Chondrocyte (in vitro differentiated cells): Measurements from ENCODE around the gene INSM2. TPM values are rescaled to one million over a fixed set of nuclear protein-coding genes. Genes with fewer than 3 reads are reported as not detected.

Source experiments
- DNase-seq: peaks from one replicate; pipeline ENCODE4 v3.0.0; 2021; ENCODE audit warnings: mixed read lengths, low spot score
- H3K27ac Mint-ChIP-seq: one replicate; pipeline ENCODE4 v1.8.0; 2021; ENCODE audit warnings: mild to moderate bottlenecking, moderate library complexity, mixed read lengths; ENCODE audit not compliant: unreplicated experiment
- H3K27me3 Mint-ChIP-seq: 2 replicates; pipeline ENCODE4 v1.8.0; 2021; ENCODE audit warnings: low read depth, mixed read lengths
- H3K36me3 Mint-ChIP-seq: 2 replicates; pipeline ENCODE4 v1.8.0; 2021; ENCODE audit warnings: low read depth, mixed read lengths
- H3K4me1 Mint-ChIP-seq: 2 replicates; pipeline ENCODE4 v1.8.0; 2021; ENCODE audit warnings: low read depth, mild to moderate bottlenecking, mixed read lengths
- H3K4me3 Mint-ChIP-seq: one replicate; pipeline ENCODE4 v1.8.0; 2021; ENCODE audit warnings: mild to moderate bottlenecking, moderate library complexity, mixed read lengths; ENCODE audit not compliant: unreplicated experiment
- H3K9me3 Mint-ChIP-seq: 2 replicates; pipeline ENCODE4 v1.8.0; 2021; ENCODE audit warnings: low read depth, mixed read lengths
- total RNA-seq: library from RNA; stranded (reverse); gene quantifications from 3 replicates; pipeline ENCODE4 v1.2.1, GENCODE V29; 2021
- TF ChIP-seq, protein P1 (sequence below): fragments of 200-600 bp; sonication (generic); IDR thresholded peaks from 2 replicates; pipeline ENCODE4 v1.5.0; 2021; ENCODE audit warnings: antibody characterized with exemption, mild to moderate bottlenecking, moderate library complexity

The INSM2 gene
- total RNA-seq, 1 donor from 2014 or later: not detected

DNA sequence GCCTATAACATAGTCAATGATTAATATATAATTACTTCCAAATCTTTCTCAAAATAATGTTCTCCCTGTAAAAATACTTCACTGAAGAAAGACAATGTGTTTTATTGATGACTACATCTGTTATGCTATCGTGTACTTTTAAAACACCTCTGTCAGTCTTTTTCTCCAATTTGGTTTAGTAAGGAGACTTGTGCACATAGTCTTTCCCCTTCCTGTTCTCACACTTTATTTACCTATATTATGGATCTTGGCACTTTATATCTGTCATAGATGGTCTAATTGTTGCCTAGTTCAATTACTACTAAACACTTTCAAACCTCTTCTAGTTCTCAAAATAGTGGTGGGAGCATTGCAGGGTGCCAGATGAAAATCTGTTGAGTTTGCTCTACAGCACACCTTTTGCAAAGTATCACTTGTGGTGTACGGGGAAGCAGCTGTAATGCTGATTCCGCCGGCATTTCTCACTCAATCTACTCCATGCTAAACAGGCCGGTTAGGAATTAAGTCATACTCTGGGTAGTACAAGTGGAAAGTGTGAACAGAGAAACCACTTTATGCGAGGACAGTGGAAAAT lies 1.1 kb upstream of the INSM2 start:
- peaks cover under 1% of the 10 kb centered on the region for H3K36me3 Mint-ChIP-seq
- H3K27ac Mint-ChIP-seq: no peak overlapping the region
- TF ChIP-seq, protein P1, sequence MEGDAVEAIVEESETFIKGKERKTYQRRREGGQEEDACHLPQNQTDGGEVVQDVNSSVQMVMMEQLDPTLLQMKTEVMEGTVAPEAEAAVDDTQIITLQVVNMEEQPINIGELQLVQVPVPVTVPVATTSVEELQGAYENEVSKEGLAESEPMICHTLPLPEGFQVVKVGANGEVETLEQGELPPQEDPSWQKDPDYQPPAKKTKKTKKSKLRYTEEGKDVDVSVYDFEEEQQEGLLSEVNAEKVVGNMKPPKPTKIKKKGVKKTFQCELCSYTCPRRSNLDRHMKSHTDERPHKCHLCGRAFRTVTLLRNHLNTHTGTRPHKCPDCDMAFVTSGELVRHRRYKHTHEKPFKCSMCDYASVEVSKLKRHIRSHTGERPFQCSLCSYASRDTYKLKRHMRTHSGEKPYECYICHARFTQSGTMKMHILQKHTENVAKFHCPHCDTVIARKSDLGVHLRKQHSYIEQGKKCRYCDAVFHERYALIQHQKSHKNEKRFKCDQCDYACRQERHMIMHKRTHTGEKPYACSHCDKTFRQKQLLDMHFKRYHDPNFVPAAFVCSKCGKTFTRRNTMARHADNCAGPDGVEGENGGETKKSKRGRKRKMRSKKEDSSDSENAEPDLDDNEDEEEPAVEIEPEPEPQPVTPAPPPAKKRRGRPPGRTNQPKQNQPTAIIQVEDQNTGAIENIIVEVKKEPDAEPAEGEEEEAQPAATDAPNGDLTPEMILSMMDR: no peak
- no peak for DNase-seq
- peak overlapping the region; percentile 72 for H3K4me3 Mint-ChIP-seq
- peaks cover 11% of the 10 kb centered on the region for H3K4me1 Mint-ChIP-seq
- peaks cover 58% of the 10 kb centered on the region for H3K27me3 Mint-ChIP-seq
- H3K9me3 Mint-ChIP-seq: no peaks in the 10 kb centered on the region

- Mint-ChIP-seq H3K4me1 (peaks cover 11% of the 10 kb centered on the region), H3K27me3 (peaks cover 44% of the 10 kb centered on the region), H3K36me3 (peaks cover 3% of the 10 kb centered on the region), H3K4me3 (peak overlapping the region; percentile 72), H3K27ac (no peak overlapping the region), H3K9me3 (no peaks in the 10 kb centered on the region)
- peak; percentile 83 for DNase-seq
- TF ChIP-seq, protein P1: peak; percentile 42
Observed at GRCh38 chr14:35534208-35534872, 376 bp downstream of the INSM2 start.

GRCh38 chr14:35534873-35535482 lies 1.0 kb downstream of the INSM2 start:
- no peak overlapping the region for H3K27ac Mint-ChIP-seq
- peak overlapping the region; percentile 62 for H3K4me3 Mint-ChIP-seq
- H3K27me3 Mint-ChIP-seq: peaks cover 38% of the 10 kb centered on the region
- peak; percentile 93 for DNase-seq
- H3K4me1 Mint-ChIP-seq: peaks cover 11% of the 10 kb centered on the region
- no peaks in the 10 kb centered on the region for H3K9me3 Mint-ChIP-seq
- peaks cover 3% of the 10 kb centered on the region for H3K36me3 Mint-ChIP-seq
- TF ChIP-seq, protein P1: no peak

- Mint-ChIP-seq H3K4me3 (peak overlapping the region; percentile 62), H3K36me3 (peaks cover 3% of the 10 kb centered on the region), H3K27me3 (peaks cover 32% of the 10 kb centered on the region), H3K27ac (no peak overlapping the region), H3K4me1 (peaks cover 11% of the 10 kb centered on the region), H3K9me3 (no peaks in the 10 kb centered on the region)
- TF ChIP-seq, protein P1: no peak
- peak; percentile 76 for DNase-seq
Observed at GRCh38 chr14:35535483-35536112, 1.6 kb downstream of the INSM2 start.

- TF ChIP-seq, protein P1: no peak
- Mint-ChIP-seq H3K9me3 (no peaks in the 10 kb centered on the region), H3K27me3 (peaks cover 9% of the 10 kb centered on the region), H3K4me1 (peaks cover 5% of the 10 kb centered on the region), H3K4me3 (no peak overlapping the region), H3K27ac (no peak overlapping the region), H3K36me3 (peaks cover 5% of the 10 kb centered on the region)
- DNase-seq: no peak
Observed at GRCh38 chr14:35539969-35540368, 6.0 kb downstream of the INSM2 start.
